Kidney (tissue), 14 donors: ENCODE data around the gene KASH5. TPM values are rescaled to one million over a fixed set of nuclear protein-coding genes. Genes with fewer than 3 reads are reported as not detected.

ENCODE experiments used
- DNase-seq, 5 donors: peaks; one replicate each; pipeline ENCODE4 v3.0.0-alpha.2; 2013 to 2020
- FAIRE-seq: peaks from 2 replicates; lab custom pipeline; 2012; peaks lifted over from hg19 to GRCh38; lab: Jason Lieb, UNC
- H3K27ac ChIP-seq, 2 donors: one replicate each; pipeline ENCODE4 v1.7.0; 2013; ENCODE audit warnings: low read depth in 2 of 2, low read length in 2 of 2, inconsistent platforms in 1 of 2
- H3K27me3 ChIP-seq: one replicate; pipeline ENCODE4 v1.7.1; 2013; ENCODE audit warnings: low read length, inconsistent platforms; ENCODE audit not compliant: control insufficient read depth, insufficient read depth
- H3K36me3 ChIP-seq, 3 donors: one replicate each; pipeline versions ENCODE4 v1.7.0 to v1.7.1; 2013; ENCODE audit warnings: low read length in 3 of 3, control low read depth in 1 of 3, inconsistent platforms in 1 of 3; ENCODE audit not compliant: insufficient read depth in 3 of 3, control insufficient read depth in 2 of 3
- H3K4me1 ChIP-seq, 3 donors: one replicate each; pipeline versions ENCODE4 v1.7.0 to v1.7.1; 2013; ENCODE audit warnings: low read length in 3 of 3, inconsistent platforms in 1 of 3, low read depth in 1 of 3; ENCODE audit not compliant: control insufficient read depth in 2 of 3, insufficient read depth in 2 of 3
- H3K4me3 ChIP-seq, 3 donors: one replicate each; pipeline versions ENCODE4 v1.7.0 to v1.8.1; 2013; ENCODE audit warnings: low read length in 3 of 3, control low read depth in 1 of 3, inconsistent platforms in 1 of 3
- H3K9ac ChIP-seq, 3 donors: one replicate each; pipeline versions ENCODE4 v1.7.0 to v1.7.1; 2013; ENCODE audit warnings: low read length in 3 of 3, control low read depth in 1 of 3, inconsistent platforms in 1 of 3
- H3K9me3 ChIP-seq, 3 donors: one replicate each; pipeline versions ENCODE4 v1.7.0 to v1.7.1; 2013; ENCODE audit warnings: low read length in 3 of 3, control low read depth in 1 of 3, inconsistent platforms in 1 of 3; ENCODE audit not compliant: control insufficient read depth in 2 of 3, insufficient read depth in 1 of 3
- CTCF ChIP-seq: IDR thresholded peaks from 3 replicates; pipeline ENCODE4 v1.5.1; 2012; ENCODE audit warnings: mild to moderate bottlenecking, moderate library complexity, borderline replicate concordance; ENCODE audit not compliant: insufficient read depth; ENCODE audit errors: extremely low read depth
- intact Hi-C: fragments of 100-400 bp; cut with DNase I; formaldehyde crosslinking; loops from one replicate; pipeline ENCODE4 v1.11.1; 2022
- polyA plus RNA-seq: library from polyadenylated mRNA; stranded (reverse); fragments of 350-450 nt; fragmentation: Illumina TruSeq; extraction: RNeasy Lipid Tissue Mini Kit (QIAGEN cat#74804); gene quantifications from one replicate; pipeline ENCODE4 v1.2.3, GENCODE V29; 2014; ENCODE audit warnings: low read depth, low replicate concordance; ENCODE audit not compliant: insufficient read depth
- total RNA-seq: library from RNA; stranded (reverse); fragmentation: NEBNext Ultra II Directional; extraction: Animal tissue kit (Norgen Biotek cat#: 25700); gene quantifications from one replicate; pipeline ENCODE4 v1.2.1, GENCODE V29; 2021
- donor health status: control.
- donor health status: control.
- donor health status: control.
- donor health status: control.
- donor health status: control.
- donor health status: DM: yes; HTN: yes; CAD: no.
- donor health status: Normal renal cell carcinoma (clear cell type).

The KASH5 gene
- total and polyA plus RNA-seq, 2 donors from 2014 or later: not detected

GRCh38 chr19:49408816-49409440 is 20.9 kb downstream of the KASH5 start:
- Histone ChIP-seq H3K4me1 (no peaks in the 10 kb centered on the region), H3K27ac (no peak overlapping the region), H3K4me3 (no peak overlapping the region), H3K27me3 (no peaks in the 10 kb centered on the region), H3K36me3 (no peaks in the 10 kb centered on the region), H3K9ac (no peak overlapping the region), H3K9me3 (no peaks in the 10 kb centered on the region)
- intact Hi-C loops: no loop called here
- no peak for DNase-seq
- no peak for FAIRE-seq
- TF ChIP-seq CTCF: no peak

- DNase-seq (no peak), FAIRE-seq (no peak)
- no peak for TF ChIP-seq CTCF
- Histone ChIP-seq H3K9ac (no peak overlapping the region), H3K4me1 (no peaks in the 10 kb centered on the region), H3K9me3 (no peaks in the 10 kb centered on the region), H3K27ac (no peak overlapping the region), H3K4me3 (no peak overlapping the region), H3K27me3 (no peaks in the 10 kb centered on the region), H3K36me3 (no peaks in the 10 kb centered on the region)
- intact Hi-C loops: no loop called here
These were observed 21.5 kb downstream of the KASH5 start for GRCh38 chr19:49409441-49410029.

DNA sequence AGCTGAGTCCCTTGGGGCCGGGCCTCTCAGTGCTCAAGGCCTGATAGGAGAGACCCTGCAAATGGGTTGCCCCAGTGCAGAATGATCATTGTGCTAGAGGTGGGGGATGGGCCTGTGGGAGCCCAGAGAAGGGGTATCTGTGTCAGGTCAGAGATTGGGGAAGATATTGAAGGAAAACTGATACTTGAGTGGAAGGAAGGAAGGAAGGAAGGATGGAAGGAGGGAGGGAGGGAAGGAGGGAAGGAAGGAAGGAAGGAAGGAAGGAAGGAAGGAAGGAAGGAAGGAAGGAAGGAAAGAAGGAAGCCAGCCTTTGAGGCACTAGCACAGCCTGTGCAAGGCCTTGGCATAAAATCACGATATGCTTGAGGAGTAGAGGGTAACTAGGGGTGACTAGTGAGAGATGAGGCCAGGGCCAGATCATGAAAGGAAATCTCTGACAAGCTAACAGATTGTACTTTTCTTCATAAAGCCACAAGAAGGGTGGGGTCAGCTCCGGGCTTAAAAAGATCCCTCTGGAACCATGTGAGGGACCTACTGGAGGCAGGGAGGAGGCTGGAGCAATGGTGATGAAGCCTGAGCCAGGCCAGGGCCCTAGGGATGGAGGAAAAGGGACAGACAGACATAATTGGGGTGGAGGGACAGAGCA is 23.8 kb downstream of the KASH5 start:
- Histone ChIP-seq H3K9me3 (no peaks in the 10 kb centered on the region), H3K4me3 (no peak overlapping the region), H3K27me3 (no peaks in the 10 kb centered on the region), H3K36me3 (no peaks in the 10 kb centered on the region), H3K9ac (no peak overlapping the region), H3K4me1 (no peaks in the 10 kb centered on the region), H3K27ac (no peak overlapping the region)
- DNase-seq (peak in 1 of 5 donors; percentile 51), FAIRE-seq (no peak)
- TF ChIP-seq CTCF: no peak
- intact Hi-C loops: no loop called here
